GM12891 (cell line): ENCODE measurements around the gene MOB3C.

Experiments used
- DNase-seq: peaks from one replicate; pipeline ENCODE4 v3.0.0; 2011; ENCODE audit warnings: low spot score; ENCODE audit not compliant: insufficient read length
- FAIRE-seq: peaks from 2 replicates; lab custom pipeline; 2011; peaks lifted over from hg19 to GRCh38; lab: Jason Lieb, UNC
- PAX5 ChIP-seq: IDR thresholded peaks from 2 replicates; pipeline ENCODE4 v1.6.1; 2011; ENCODE audit warnings: low read length, moderate library complexity, mild to moderate bottlenecking; ENCODE audit not compliant: insufficient read depth, severe bottlenecking
- POLR2A ChIP-seq: IDR thresholded peaks from 2 replicates; pipeline ENCODE4 v1.6.1; 2011; ENCODE audit warnings: low read depth, low read length, control low read depth
- POLR2AphosphoS5 ChIP-seq: IDR thresholded peaks from 2 replicates; pipeline ENCODE4 v1.6.1; 2011; ENCODE audit warnings: low read depth, low read length, control low read depth
- POU2F2 ChIP-seq: IDR thresholded peaks from 2 replicates; pipeline ENCODE4 v1.6.1; 2011; ENCODE audit warnings: low read depth, mild to moderate bottlenecking, control low read depth, low read length, moderate library complexity
- SPI1 ChIP-seq: IDR thresholded peaks from 2 replicates; pipeline ENCODE4 v1.6.1; 2011; ENCODE audit warnings: low read depth, low read length, control low read depth
- TAF1 ChIP-seq: IDR thresholded peaks from 2 replicates; pipeline ENCODE4 v1.6.1; 2011; ENCODE audit warnings: low read depth, low read length, control low read depth

The MOB3C gene

DNA sequence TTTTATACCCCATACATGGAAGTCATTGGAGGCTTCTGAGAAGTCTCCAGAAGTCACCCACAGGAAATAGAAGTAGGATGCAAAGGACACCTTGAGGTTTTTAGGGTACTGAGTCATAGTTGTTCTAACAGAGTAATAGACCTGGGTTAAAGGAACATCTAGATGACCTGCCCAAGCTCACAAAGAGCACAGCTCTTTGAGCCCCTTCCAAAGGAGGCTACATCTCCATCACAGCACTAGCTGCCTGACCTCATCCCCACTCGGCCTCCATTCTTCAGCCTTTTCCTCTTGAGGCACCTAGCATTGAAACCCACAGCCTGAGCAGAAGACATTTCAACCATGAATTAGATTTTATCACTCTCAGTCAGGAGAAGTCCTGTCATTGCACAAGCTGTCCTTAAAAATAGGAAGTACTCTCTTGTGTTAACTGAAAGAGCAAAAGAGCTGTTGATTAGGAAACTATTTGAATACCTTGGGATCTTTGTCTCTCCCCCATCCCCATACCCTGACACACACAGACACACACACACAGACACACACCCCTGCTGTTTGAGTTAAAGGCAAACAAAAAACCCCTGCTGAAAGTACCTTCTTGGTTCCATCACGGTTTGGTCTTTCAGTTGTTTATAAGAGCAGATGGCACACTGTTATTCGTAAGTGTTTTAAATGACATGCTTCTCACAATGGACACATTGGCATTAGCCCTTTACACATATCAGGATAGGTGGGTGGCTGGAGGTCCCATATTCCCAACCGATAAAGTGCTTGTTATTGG is 34.7 kb downstream of the MOB3C start:
- no peak for TF ChIP-seq POU2F2
- no peak for TF ChIP-seq PAX5
- TF ChIP-seq SPI1, result no peak
- no peak for TF ChIP-seq POLR2A
- no peak for TF ChIP-seq TAF1
- no peak for TF ChIP-seq POLR2AphosphoS5
- peak; percentile 60 for FAIRE-seq
- DNase-seq, result no peak

DNA sequence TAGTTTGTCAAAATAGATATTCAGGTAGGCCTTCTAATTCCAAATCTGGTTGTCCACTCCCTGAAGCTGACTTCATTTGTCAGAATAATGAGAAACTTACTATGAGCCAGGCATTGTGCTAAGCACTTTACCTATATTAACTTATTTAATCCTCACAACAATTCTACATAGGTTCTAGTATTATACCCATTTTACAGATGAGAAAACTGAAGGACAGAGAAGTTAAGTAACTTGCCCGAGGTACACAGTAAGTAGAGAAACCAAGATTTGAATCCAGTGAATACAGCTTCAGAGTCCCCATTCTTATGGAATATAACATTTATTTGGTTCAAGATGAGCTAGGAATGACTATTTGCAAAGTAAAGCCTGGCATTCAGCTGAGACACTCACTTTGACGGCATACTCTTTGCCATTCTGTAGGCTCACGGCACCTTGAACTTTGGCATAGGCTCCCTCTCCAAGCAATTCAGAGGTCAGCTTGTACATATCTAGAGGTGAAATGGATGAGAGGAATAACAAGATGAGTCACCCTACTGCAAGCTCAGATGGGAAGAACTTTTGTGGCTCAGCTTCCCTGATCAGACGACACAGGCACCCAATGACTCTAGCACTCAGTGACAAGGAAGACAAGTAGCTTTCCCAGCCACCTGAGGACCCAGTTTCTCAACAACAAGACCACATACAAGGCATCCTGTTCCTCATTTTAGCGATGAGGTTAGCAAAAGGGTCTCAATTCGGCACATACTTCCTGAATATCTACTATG is 36.3 kb downstream of the MOB3C start:
- DNase-seq, result no peak
- TF ChIP-seq PAX5, result no peak
- no peak for TF ChIP-seq SPI1
- no peak for TF ChIP-seq POU2F2
- peak; percentile 63 for FAIRE-seq

DNA sequence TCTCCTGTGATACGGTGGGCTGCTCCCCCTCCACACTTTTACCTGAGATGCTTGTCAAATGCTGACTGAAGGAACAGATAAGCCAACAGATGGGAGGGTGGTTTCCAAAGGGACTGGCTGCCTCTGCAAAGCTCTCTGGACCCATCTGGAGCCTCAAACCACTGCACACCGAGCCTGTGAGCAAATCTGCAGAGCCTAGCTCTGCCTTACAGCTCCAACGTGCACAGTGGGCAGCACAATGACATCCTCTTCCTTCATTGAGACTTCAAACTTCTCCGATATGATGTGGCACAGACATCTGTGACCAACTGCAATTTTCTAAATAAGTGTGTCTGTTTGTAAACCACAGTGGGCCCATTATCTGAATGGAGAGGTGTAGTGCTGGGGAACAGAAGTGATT is 38.9 kb downstream of the MOB3C start:
- no peak for FAIRE-seq
- TF ChIP-seq TAF1 (no peak), PAX5 (no peak), SPI1 (no peak), POLR2AphosphoS5 (no peak), POLR2A (no peak)
- no peak for DNase-seq

DNA sequence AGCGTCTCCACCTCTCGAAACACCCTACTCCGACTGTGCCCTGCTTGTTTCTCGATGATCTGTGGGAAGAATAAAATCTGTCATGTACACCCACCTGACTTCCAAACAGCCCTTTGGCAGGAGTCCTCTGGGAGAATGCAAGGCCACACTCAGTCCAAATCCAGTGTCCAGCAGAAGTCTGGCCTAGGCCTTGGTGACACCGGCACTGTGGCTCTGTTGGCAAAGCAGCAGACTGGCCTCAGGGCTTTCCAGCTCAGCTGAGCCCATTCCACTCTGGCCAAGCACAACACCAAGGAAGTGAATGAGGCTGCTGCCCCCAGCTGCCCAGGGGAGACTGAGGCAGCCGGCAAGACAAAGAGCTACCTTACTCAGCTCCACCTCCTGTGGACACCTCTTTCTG is 40.0 kb downstream of the MOB3C start:
- FAIRE-seq, result no peak
- no peak for DNase-seq
- TF ChIP-seq POLR2A (no peak), POLR2AphosphoS5 (no peak), POU2F2 (no peak)

DNA sequence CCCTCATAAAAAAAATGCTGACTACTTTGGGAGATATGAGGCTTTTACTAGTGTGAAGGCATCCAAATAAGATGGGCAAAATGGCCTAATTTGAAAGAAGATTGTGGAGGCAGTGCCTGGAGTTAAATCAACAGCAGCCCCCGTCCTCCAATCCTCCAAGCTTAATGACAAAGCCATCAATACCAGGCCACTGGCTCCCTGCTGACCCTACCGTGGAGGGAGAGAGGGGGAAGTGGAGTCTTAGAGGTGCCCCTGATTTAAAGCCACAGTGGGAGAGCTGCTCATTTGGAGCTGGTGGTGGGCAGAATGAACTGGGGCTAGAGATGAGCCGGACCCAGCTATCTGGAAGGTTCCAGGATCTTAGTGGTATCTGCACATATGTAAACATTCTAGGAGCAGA is 40.8 kb downstream of the MOB3C start:
- TF ChIP-seq POLR2AphosphoS5 (no peak), SPI1 (no peak), PAX5 (no peak), POLR2A (no peak), POU2F2 (no peak), TAF1 (no peak)
- FAIRE-seq, result no peak

DNA sequence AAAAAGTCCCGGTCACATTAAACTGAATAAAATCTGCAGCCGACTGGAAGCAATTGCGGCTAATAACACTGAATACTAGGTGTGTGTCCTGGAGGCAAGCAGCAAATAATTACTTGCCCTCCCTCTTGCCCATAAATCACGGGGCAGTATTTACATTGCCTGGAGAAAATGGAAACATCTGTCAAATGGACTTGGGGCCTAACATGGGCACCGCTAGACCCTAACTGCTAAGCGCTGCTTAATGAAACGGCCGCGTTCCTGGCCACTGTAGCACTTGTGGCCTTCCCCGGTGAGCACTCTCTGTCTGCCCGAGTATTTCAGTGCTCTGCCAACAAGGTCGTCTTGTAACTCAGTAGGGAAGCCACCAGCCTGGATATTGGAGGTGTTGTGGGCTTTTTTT is 41.3 kb downstream of the MOB3C start:
- no peak for DNase-seq
- FAIRE-seq, result no peak
- no peak for TF ChIP-seq POLR2AphosphoS5

More for the DNA sequence above, 40.8 kb downstream of the MOB3C start:
- DNase-seq, result no peak

DNA sequence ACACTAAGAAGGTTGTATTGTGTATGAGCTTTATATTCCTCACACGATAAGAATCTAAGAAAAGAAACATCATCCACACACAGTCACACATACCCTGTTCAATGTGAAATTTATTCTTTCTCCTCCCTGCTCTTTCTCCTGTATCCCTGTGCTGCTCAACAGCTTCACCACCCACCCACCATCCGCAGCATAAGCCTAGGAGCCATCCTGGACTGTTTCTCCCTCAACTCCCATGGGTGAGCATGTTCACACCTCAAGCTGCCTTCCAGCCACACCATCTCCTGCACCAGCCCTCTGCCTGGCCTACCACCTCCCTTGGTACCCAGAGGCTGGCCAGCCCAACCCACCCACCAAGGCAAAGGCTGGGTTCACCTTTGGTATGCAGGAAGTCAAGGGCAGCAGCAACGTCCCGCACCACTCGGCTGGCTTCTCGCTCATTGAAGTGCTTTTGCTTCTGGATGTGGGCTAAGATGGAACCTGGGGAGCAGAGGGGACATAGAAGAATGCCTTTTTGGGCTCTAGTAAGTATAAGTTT is 44.9 kb downstream of the MOB3C start:
- no peak for FAIRE-seq

DNA sequence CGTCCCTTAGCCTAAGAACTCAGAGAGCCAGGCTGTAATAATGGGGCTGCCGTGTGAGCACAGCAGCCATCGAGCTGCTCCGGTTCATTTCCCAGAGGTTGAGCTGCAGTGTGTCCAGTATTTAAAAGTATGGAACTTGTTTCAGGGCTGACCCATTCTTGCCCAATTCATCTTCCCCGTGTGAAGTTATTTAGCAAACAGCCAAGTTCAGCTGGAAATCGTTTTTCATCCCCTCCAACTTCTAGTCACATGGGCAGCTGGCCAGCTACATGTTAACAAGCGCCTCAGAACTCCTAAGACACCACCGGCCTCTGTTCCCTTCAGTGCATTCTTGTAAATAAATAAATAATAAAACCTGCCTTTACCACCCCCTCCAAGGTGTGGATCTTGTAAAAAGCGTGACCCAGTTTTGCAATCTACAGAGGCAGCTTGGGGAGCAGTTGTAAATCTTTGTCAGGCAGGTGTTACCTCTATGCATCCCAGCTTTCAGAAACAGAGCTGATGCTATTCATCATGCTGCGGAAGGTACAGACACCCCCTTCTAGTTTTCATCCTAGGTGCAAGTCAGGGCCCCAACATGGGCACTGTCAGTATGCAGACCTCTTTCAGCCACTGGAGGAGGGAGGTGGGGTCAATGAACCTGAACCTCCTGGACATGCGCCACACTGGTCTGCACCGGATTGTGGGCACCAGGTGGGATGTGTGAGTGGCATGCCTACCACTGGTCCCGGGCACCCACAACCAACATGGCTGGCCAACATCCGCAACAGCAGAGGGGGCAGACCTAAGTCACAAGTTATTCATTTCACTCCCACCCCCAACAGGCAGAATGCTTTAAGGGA is 46.5 kb downstream of the MOB3C start:
- TF ChIP-seq POU2F2 (no peak), POLR2A (no peak), SPI1 (no peak), POLR2AphosphoS5 (no peak), PAX5 (no peak), TAF1 (no peak)

More for the DNA sequence above, 44.9 kb downstream of the MOB3C start:
- TF ChIP-seq SPI1 (no peak), POLR2A (no peak), POU2F2 (no peak), TAF1 (no peak), PAX5 (no peak), POLR2AphosphoS5 (no peak)
- no peak for DNase-seq

DNA sequence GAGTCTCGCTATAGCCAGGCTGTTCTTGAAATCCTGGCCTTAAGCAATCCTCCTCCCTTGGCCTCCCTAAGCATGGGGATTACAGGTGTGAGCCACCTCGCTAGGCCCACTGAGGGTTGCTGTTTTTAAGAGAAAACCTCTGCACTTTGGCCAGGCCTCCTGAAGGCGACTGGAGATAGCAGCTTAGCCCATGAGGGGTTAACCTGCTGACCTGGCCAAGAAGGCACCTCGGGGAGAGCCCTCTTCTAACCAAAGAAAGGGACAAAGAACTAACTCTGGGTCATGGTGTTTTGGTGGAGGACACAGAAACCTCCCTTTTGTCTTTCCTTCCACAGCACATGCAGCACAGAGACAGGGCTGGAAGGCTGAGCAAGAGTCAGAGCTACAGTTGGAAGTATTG is 47.5 kb downstream of the MOB3C start:
- FAIRE-seq, result no peak
- no peak for TF ChIP-seq SPI1
- TF ChIP-seq POLR2AphosphoS5, result no peak
- TF ChIP-seq PAX5, result no peak
- no peak for TF ChIP-seq POLR2A
- TF ChIP-seq TAF1, result no peak
- TF ChIP-seq POU2F2, result no peak

More for the DNA sequence above, 46.5 kb downstream of the MOB3C start:
- FAIRE-seq (no peak), DNase-seq (no peak)

More for the DNA sequence above, 47.5 kb downstream of the MOB3C start:
- DNase-seq, result no peak
